Activated naive CD4-positive, alpha-beta T cell treated with anti-CD3 and anti-CD28 coated beads for 36 hours (primary cell): ENCODE data around the gene TTLL11. TPM values are rescaled to one million over a fixed set of nuclear protein-coding genes. Genes with fewer than 3 reads are reported as not detected.
"Not testable (repeated sequence)": the region's sequence is repeated elsewhere in the genome, so short reads cannot be mapped to it uniquely, and the experiment has no call there.

Source experiments
- CTCF ChIA-PET: fragments of 350-600 bp; sonication (Branson Sonifier 250); formaldehyde crosslinking; loops from one replicate; lab custom pipeline; 2021; ENCODE audit warnings: antibody characterized with exemption; lab: Charles Lee
- DNase-seq: peaks from one replicate; pipeline ENCODE4 v3.0.0-alpha.2; 2020
- H3K27ac Mint-ChIP-seq: one replicate; pipeline ENCODE4 v1.8.0; 2021; ENCODE audit warnings: mild to moderate bottlenecking, mixed read lengths
- H3K27me3 Mint-ChIP-seq: one replicate; pipeline ENCODE4 v1.8.0; 2021; ENCODE audit warnings: low read depth, mixed read lengths
- H3K36me3 Mint-ChIP-seq: one replicate; pipeline ENCODE4 v1.8.0; 2021; ENCODE audit warnings: low read depth, mixed read lengths
- H3K4me1 Mint-ChIP-seq: one replicate; pipeline ENCODE4 v1.8.0; 2021; ENCODE audit warnings: low read depth, mixed read lengths
- H3K4me3 Mint-ChIP-seq: one replicate; pipeline ENCODE4 v1.8.0; 2021; ENCODE audit warnings: mild to moderate bottlenecking, moderate library complexity, mixed read lengths
- H3K9me3 Mint-ChIP-seq: one replicate; pipeline ENCODE4 v1.8.0; 2021; ENCODE audit warnings: mixed read lengths
- intact Hi-C: fragments of 100-400 bp; cut with micrococcal nuclease; formaldehyde crosslinking; loops from one replicate; pipeline ENCODE4 v1.15.1; 2023
- total RNA-seq, 2 experiments: library from RNA; stranded (reverse); gene quantifications; one replicate each; pipeline ENCODE4 v1.2.3, GENCODE V29; 2021

TTLL11 gene
- total RNA-seq, 2 experiments from 2014 or later: 0.84 to 0.86 TPM

DNA sequence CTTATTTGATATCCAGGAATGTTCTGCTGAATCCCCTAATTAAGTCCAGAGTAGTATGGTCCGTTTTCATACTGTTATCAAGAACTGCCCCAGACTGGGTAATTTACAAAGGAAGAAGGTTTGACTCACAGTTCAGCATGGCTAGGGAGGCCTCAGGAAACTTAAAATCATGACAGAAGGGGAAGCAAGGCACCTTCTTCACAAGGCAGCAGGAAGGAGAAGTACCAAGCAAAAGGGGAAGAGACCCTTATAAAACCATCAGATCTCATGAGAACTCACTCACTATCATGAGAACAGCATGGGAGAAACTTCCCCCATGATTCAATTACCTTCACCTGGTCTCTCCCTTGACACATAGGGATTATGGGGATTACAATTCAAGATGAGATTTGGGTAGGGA lies 26.4 kb downstream of the TTLL11 start:
- CTCF ChIA-PET: interaction anchor here (0.7 kb wide), 1 partner anchor 387 kb away, joined by 4 read pairs; no protein-coding TSS in a partner anchor
- H3K9me3 Mint-ChIP-seq, H3K4me3 Mint-ChIP-seq, H3K27me3 Mint-ChIP-seq, H3K4me1 Mint-ChIP-seq, H3K27ac Mint-ChIP-seq, intact Hi-C loops, DNase-seq, H3K36me3 Mint-ChIP-seq: not testable (repeated sequence)

DNA sequence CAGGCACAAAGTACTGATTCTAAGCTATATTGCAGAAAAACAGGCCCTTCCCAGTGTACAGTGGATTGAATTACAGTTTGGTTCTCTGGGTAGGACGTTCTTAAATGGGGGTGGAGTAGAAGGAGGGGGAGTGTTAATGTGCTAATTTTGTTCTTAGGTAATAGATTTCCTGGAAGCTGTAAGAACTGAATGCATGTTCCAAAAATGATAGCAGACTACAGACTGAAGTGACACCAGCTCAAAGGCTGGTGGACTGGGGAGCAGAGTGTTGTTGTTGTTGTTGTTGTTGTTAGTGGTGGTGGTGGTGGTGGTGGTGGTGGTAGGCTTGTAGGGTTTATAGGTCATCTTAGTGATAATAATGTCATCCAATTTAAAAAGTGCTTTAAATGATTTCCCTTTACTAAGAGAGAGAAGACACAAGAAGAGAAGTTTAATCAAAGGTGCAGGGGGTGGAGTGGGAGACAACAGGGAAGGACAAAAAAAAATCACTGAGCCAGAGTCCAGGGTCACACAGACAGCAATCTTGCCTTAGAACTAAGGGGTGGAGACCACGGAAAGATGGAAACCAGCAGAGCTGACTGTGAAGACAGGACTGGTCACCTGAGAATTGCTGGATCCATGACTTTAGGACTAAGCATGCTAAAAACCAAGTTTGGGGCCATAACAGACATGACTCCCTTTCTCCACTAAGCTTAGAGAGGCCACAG lies 27.0 kb downstream of the TTLL11 start:
- no peak overlapping the region for H3K4me3 Mint-ChIP-seq
- CTCF ChIA-PET: interaction anchor here (0.7 kb wide), 1 partner anchor 386 kb away, joined by 4 read pairs; no protein-coding TSS in a partner anchor
- no peaks in the 10 kb centered on the region for H3K27me3 Mint-ChIP-seq

DNA sequence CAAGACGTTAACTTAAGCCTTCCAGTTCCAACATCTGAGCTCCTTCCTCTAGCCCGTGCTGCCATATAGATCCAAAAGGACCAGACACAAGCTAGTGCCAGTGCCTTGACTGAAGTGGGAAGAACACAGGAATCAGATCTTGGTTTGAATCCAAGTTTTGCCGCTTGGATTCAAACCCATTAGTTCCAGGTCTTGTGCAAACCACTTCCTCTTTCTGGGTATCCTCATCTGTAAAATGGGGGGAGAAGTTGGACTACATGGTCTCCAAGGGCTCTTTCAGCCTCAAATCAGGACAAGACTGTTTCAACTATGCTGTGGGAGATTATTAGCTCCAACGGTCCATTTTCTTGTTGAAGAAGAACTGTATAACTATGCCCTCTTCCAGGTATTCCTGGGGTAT lies 32.6 kb downstream of the TTLL11 start:
- DNase-seq: no peak
- intact Hi-C loops: no loop called here
- no peaks in the 10 kb centered on the region for H3K36me3 Mint-ChIP-seq
- H3K9me3 Mint-ChIP-seq: no peaks in the 10 kb centered on the region
- no peaks in the 10 kb centered on the region for H3K4me1 Mint-ChIP-seq
- H3K4me3 Mint-ChIP-seq: no peak overlapping the region
- CTCF ChIA-PET: no interaction called here
- no peaks in the 10 kb centered on the region for H3K27me3 Mint-ChIP-seq
- no peak overlapping the region for H3K27ac Mint-ChIP-seq

More for the DNA sequence above, 27.0 kb downstream of the TTLL11 start:
- Mint-ChIP-seq H3K27ac (no peak overlapping the region), H3K4me1 (no peaks in the 10 kb centered on the region), H3K36me3 (no peaks in the 10 kb centered on the region), H3K9me3 (no peaks in the 10 kb centered on the region)
- intact Hi-C loops: no loop called here
- DNase-seq: no peak

DNA sequence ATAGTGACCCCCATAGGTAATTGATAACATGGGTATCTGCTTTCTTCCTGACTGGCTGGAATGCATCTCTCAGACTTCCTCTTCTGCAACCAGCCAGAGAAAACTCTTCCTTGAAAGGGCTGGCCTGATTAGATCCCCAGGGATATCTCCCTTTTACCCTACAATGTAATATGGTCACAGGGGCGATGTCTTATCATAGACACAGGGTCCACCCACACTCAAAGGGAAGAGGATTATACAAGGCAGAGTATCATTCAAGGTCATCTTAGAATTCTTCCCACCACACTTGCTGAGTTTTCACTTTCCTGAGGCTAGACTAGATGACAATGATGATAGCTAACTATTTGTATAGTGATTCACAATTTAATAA lies 33.2 kb downstream of the TTLL11 start:
- DNase-seq: no peak
- H3K9me3 Mint-ChIP-seq: no peaks in the 10 kb centered on the region
- H3K27ac Mint-ChIP-seq: no peak overlapping the region
- CTCF ChIA-PET: no interaction called here
- no peak overlapping the region for H3K4me3 Mint-ChIP-seq
- intact Hi-C loops: no loop called here
- H3K36me3 Mint-ChIP-seq: peaks cover 2% of the 10 kb centered on the region
- H3K27me3 Mint-ChIP-seq: no peaks in the 10 kb centered on the region
- no peaks in the 10 kb centered on the region for H3K4me1 Mint-ChIP-seq

DNA sequence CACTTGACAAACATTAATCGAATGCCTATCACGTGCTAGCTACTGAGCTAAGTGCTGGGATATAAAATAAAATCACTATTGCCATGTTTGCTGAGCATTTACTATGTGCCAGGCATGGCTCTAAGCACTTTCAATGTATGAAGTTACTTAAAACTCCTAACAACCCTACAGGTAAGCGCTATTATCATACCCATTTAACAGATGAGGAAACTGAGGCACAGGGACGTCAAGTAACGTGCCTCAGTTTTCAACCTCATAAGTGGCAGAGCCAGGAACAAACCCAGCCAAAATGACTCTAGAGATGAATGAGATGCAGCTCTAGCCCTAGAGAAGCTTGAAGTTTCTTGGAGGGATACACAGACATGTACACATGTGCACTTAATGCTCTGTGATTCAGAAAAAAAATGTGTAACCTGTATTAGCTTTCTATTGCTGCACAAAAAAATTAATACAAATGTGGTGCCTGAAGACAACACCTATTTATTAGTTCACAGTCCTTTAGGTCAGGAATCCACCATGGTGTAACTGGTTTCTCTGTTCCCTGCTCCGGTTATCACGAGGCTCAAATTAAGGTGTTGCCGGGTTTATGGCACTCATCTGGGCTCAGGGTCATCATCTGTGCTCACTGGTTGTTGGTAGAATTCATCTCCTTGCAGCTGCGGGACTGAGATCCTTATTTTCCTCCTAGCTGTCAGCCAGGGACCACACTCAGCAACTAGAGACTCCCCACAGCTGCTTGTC lies 33.7 kb downstream of the TTLL11 start:
- H3K4me1 Mint-ChIP-seq: peaks cover 3% of the 10 kb centered on the region
- H3K27me3 Mint-ChIP-seq: no peaks in the 10 kb centered on the region
- no peak overlapping the region for H3K27ac Mint-ChIP-seq
- CTCF ChIA-PET: no interaction called here
- H3K9me3 Mint-ChIP-seq: no peaks in the 10 kb centered on the region
- no peak overlapping the region for H3K4me3 Mint-ChIP-seq
- peaks cover 5% of the 10 kb centered on the region for H3K36me3 Mint-ChIP-seq
- DNase-seq: no peak
- intact Hi-C loops: no loop called here

DNA sequence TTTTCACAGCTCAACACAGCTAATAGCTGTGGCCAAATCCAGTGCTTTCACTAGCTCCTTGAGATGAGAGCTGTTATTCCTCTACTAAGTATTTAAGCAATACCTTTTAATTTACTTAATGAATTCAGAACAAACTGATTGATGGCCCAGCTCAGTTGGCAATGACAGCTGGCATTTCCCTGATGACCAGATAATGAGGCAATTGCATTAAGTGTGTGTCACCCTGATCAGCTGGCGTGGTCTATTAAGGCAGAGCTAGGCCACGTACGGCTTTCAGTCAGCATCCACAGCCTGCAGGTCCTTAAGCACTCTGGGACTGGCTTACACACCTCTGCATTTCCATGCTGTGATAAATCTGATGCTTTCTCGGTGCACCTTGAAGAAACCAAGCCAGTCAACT lies 34.4 kb downstream of the TTLL11 start:
- Mint-ChIP-seq H3K27me3 (no peaks in the 10 kb centered on the region), H3K27ac (no peak overlapping the region), H3K9me3 (no peaks in the 10 kb centered on the region), H3K36me3 (peaks cover 5% of the 10 kb centered on the region), H3K4me3 (no peak overlapping the region), H3K4me1 (peaks cover 3% of the 10 kb centered on the region)
- DNase-seq: no peak
- CTCF ChIA-PET: interaction anchor here (0.6 kb wide), 1 partner anchor 393 kb away, joined by 3 read pairs; no protein-coding TSS in a partner anchor
- intact Hi-C loops: no loop called here

DNA sequence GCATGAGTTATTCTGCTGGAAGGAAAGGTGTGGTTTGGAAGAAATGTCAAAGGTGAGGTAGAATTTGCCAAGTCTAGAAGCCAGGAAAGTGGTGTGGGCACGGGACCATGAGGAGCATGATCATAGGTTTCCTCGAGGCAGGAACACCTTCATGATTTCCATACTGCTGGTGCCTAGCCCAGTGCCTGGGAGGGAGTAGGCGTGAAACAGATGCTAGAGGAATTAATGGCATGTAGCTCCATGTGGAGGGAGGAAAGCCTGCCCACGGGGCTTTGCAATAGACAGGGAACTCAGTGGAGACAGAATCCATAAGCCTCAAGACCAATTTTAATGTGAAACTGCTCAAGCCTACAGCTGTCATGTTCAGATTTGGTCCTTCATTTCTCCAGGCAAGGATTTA lies 35.1 kb downstream of the TTLL11 start:
- Mint-ChIP-seq H3K9me3 (no peaks in the 10 kb centered on the region), H3K36me3 (peaks cover 5% of the 10 kb centered on the region), H3K27ac (no peak overlapping the region), H3K27me3 (no peaks in the 10 kb centered on the region), H3K4me1 (peaks cover 3% of the 10 kb centered on the region), H3K4me3 (no peak overlapping the region)
- intact Hi-C loops: no loop called here
- CTCF ChIA-PET: interaction anchor here (0.6 kb wide), 1 partner anchor 58 kb away, joined by 3 read pairs; no protein-coding TSS in a partner anchor
- DNase-seq: no peak

DNA sequence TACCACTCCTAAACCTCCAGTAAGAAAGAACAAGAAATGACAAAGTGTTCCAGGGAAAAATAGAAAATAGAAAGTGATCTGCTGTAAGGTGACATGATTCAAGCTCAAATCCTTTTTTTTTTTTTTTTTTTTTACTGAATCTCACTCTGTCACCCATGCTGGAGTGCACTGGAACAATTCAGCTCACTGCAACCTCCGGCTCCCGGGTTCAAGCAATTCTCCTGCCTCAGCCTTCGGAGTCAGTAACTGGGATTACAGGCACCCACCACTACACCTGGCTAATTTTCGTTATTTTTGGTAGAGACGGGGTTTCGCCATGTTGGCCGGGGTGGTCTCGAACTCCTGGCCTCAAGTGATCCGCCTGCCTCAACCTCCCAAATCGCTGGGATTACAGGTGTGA lies 35.9 kb downstream of the TTLL11 start:
- intact Hi-C loops: no loop called here
- DNase-seq: no peak
- Mint-ChIP-seq H3K9me3 (no peaks in the 10 kb centered on the region), H3K27me3 (no peaks in the 10 kb centered on the region), H3K4me3 (no peak overlapping the region), H3K4me1 (peaks cover 7% of the 10 kb centered on the region), H3K27ac (no peak overlapping the region), H3K36me3 (peaks cover 5% of the 10 kb centered on the region)
- CTCF ChIA-PET: no interaction called here

DNA sequence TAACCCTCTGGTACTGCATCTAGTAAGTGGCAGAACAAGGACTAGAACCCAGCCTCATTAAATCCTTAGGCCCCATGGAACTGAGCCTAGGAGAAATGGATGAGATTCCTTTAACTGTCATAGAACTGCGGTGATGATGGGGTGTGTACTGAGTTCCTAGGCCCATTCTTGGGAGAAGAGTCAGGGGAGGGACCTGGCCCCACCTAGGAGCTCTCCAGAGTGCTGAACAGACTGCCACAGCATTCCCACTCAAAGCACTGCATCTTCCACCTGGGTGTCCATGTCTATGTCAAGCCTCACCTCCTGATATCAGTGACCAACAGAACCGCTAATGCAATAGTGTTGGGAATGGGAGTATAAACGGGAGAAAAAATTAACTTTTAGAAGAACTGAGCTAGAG lies 36.6 kb downstream of the TTLL11 start:
- DNase-seq: peak; percentile 12
- Mint-ChIP-seq H3K9me3 (no peaks in the 10 kb centered on the region), H3K27me3 (no peaks in the 10 kb centered on the region), H3K4me1 (peaks cover 12% of the 10 kb centered on the region), H3K4me3 (no peak overlapping the region), H3K27ac (no peak overlapping the region), H3K36me3 (peaks cover 5% of the 10 kb centered on the region)
- intact Hi-C loops: no loop called here
- CTCF ChIA-PET: no interaction called here

DNA sequence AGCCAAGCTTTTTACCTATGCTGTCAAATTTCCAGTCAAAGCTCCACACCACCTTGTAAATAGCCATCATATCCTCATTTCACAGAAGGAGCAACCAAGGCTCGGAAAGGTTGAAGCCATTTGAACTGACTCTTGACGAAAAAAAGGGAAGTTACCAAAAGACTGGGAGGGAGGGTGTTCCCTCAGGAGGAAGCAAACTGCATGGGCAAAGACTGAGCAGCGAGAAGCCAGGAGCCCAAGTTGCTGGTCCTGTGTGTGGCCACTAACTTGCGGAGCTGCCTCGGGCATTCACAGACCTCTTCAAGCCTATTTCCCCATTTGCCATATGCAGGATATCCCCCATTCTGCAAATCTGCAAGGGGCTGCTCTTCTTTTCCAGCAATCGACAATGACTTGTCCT lies 37.4 kb downstream of the TTLL11 start:
- Mint-ChIP-seq H3K9me3 (no peaks in the 10 kb centered on the region), H3K4me3 (no peak overlapping the region), H3K4me1 (peaks cover 16% of the 10 kb centered on the region), H3K36me3 (peaks cover 5% of the 10 kb centered on the region), H3K27ac (no peak overlapping the region), H3K27me3 (no peaks in the 10 kb centered on the region)
- CTCF ChIA-PET: no interaction called here
- DNase-seq: no peak
- intact Hi-C loops: no loop called here

DNA sequence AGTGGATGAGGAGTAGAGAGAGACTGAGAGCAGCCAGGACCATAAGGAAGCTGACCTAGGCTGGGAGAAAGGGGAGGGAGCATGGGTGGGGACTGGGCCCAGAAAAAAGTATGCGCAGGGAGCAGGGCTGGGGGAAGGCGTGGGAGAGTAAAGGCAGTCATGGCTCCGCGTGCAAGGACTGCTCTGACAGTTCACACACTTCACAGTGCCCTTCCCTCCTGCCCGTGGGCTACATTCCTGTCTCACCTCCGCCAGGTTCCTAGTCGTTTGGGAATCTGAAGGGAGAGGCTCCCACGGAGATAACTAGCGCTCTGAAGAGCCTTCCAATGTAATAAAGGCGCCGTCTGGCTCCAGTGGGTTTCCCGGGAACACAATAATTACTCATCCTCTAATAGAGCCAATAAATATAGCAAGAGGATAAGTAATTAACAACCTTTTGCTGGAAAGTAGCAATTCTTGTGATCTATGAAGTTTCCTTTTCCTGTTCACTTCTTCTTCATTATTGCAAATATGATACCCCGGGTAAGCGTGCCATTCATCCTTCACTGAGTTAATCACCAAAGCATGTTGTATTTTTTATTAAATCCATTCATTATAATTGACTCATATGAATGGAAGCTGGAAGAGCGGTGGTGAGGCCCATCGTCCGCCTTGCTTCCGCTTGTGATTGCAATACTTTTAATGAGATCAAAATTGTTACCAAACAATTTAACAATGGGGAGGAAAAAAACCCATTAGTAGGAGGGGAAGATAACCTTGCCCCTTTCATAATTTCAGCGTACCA lies 39.3 kb downstream of the TTLL11 start:
- DNase-seq: no peak
- intact Hi-C loops: no loop called here
- Mint-ChIP-seq H3K9me3 (no peaks in the 10 kb centered on the region), H3K27me3 (no peaks in the 10 kb centered on the region), H3K27ac (no peak overlapping the region), H3K36me3 (peaks cover 5% of the 10 kb centered on the region), H3K4me3 (no peak overlapping the region), H3K4me1 (peaks cover 16% of the 10 kb centered on the region)
- CTCF ChIA-PET: no interaction called here

DNA sequence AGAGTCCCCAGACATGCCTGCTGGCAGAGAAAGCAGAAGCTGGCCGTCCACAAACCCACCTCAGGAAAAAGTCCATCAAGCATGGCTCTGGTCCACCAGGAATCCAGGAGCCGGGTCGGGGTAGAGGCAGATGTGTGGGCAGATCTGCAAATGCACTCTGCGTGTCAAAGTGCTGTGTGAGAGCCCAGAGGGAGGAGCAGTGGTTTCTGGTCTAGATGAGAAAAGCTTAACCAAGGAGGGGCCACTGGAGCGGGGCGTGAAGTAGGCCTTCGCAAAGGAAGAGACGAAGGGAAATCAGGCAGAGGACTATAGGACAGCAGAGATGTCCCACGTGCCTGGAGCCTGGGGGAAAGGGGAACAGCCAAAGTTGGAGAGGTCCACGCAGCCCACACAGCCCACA lies 40.0 kb downstream of the TTLL11 start:
- Mint-ChIP-seq H3K4me3 (no peak overlapping the region), H3K27me3 (no peaks in the 10 kb centered on the region), H3K36me3 (peaks cover 5% of the 10 kb centered on the region), H3K27ac (no peak overlapping the region), H3K9me3 (no peaks in the 10 kb centered on the region), H3K4me1 (peaks cover 16% of the 10 kb centered on the region)
- CTCF ChIA-PET: no interaction called here
- DNase-seq: no peak
- intact Hi-C loops: no loop called here
